Measurements from ENCODE around the gene KIAA0513. TPM values are rescaled to one million over a fixed set of nuclear protein-coding genes. Genes with fewer than 3 reads are reported as not detected.

KIAA0513 gene
- total RNA-seq, 2 donors from 2014 or later = 12.6 to 14.1 TPM

DNA sequence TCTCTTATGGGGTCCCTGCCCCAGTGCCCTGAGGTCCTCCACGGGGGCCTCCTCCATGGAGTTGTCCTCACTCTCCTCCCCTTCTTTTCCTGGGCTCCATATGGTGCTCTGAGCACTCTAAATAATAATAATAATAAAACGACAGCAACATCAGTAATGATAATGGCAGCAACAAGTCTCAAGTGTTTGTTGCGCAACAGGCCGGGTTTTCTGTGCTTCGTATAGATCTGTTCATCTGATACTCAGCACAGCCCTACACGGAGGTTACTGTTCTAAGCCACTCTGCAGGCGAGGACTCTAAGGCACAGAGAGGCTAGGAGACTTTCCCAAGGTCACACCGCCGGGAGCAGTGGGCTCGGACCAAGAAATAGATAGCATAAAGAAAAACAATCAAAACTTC lies 71.0 kb downstream of the KIAA0513 start:
- H3K36me3 ChIP-seq = no peaks in the 10 kb centered on the region
- no peaks in the 10 kb centered on the region for H3K4me1 ChIP-seq
- no peaks in the 10 kb centered on the region for H3K27me3 ChIP-seq
- no peaks in the 10 kb centered on the region for H3K9me3 ChIP-seq
- no peak overlapping the region for H3K27ac ChIP-seq
- no peak for DNase-seq (ENCODE audit: low spot score)
- H3K4me3 ChIP-seq = no peak overlapping the region
- TF ChIP-seq CTCF (IDR thresholded peaks at IDR 0.05) = no peak

- no peak overlapping the region for H3K27ac ChIP-seq
- DNase-seq (ENCODE audit: low spot score) = no peak
- H3K4me3 ChIP-seq = no peak overlapping the region
- H3K36me3 ChIP-seq = no peaks in the 10 kb centered on the region
- TF ChIP-seq CTCF (IDR thresholded peaks at IDR 0.05) = no peak
- no peaks in the 10 kb centered on the region for H3K4me1 ChIP-seq
- no peaks in the 10 kb centered on the region for H3K27me3 ChIP-seq
- no peaks in the 10 kb centered on the region for H3K9me3 ChIP-seq
Measured at GRCh38 chr16:85100265-85100664, 72.7 kb downstream of the KIAA0513 start.

- no peak for DNase-seq (ENCODE audit: low spot score)
- no peaks in the 10 kb centered on the region for H3K4me1 ChIP-seq
- no peak for TF ChIP-seq CTCF (IDR thresholded peaks at IDR 0.05)
- H3K27ac ChIP-seq = no peak overlapping the region
- no peak overlapping the region for H3K4me3 ChIP-seq
- no peaks in the 10 kb centered on the region for H3K36me3 ChIP-seq
- H3K9me3 ChIP-seq = no peaks in the 10 kb centered on the region
- H3K27me3 ChIP-seq = no peaks in the 10 kb centered on the region
Measured at GRCh38 chr16:85101956-85102630, 74.5 kb downstream of the KIAA0513 start.

GRCh38 chr16:85103114-85104079 lies 75.8 kb downstream of the KIAA0513 start:
- no peak for DNase-seq (ENCODE audit: low spot score)
- no peak for TF ChIP-seq CTCF (IDR thresholded peaks at IDR 0.05)
- Histone ChIP-seq H3K4me1 (no peaks in the 10 kb centered on the region), H3K9me3 (no peaks in the 10 kb centered on the region), H3K27me3 (no peaks in the 10 kb centered on the region), H3K4me3 (no peak overlapping the region), H3K36me3 (no peaks in the 10 kb centered on the region), H3K27ac (no peak overlapping the region)

- Histone ChIP-seq H3K27ac (no peak overlapping the region), H3K9me3 (no peaks in the 10 kb centered on the region), H3K4me3 (no peak overlapping the region), H3K27me3 (no peaks in the 10 kb centered on the region), H3K36me3 (no peaks in the 10 kb centered on the region), H3K4me1 (no peaks in the 10 kb centered on the region)
- no peak for TF ChIP-seq CTCF (IDR thresholded peaks at IDR 0.05)
- DNase-seq (ENCODE audit: low spot score) = no peak
Measured at GRCh38 chr16:85104147-85104546, 76.6 kb downstream of the KIAA0513 start.

All from right atrium auricular region (tissue), 2 donors.